Liver (tissue), 9 donors: ENCODE results near the gene SMIM24. TPM values are rescaled to one million over a fixed set of nuclear protein-coding genes. Genes with fewer than 3 reads are reported as not detected.

Source experiments
- DNase-seq: peaks from one replicate; pipeline ENCODE4 v3.0.0-alpha.2; 2017; ENCODE audit warnings: low spot score
- H3K27ac ChIP-seq, 2 donors: one replicate each; pipeline ENCODE4 v1.7.0; 2013; ENCODE audit warnings: inconsistent platforms in 2 of 2, low read length in 2 of 2, control low read depth in 1 of 2, low read depth in 1 of 2, mild to moderate bottlenecking in 1 of 2
- H3K27me3 ChIP-seq, 4 donors: one replicate each; pipeline versions ENCODE4 v1.6.1 to v1.7.0; 2013; ENCODE audit warnings: low read length in 3 of 4, inconsistent platforms in 1 of 4, mild to moderate bottlenecking in 1 of 4, moderate library complexity in 1 of 4; ENCODE audit not compliant: control insufficient read depth in 4 of 4, insufficient read depth in 4 of 4
- H3K36me3 ChIP-seq, 4 donors: one replicate each; pipeline versions ENCODE4 v1.6.1 to v1.7.0; 2013; ENCODE audit warnings: low read length in 3 of 4, mild to moderate bottlenecking in 3 of 4, low read depth in 1 of 4, moderate library complexity in 1 of 4; ENCODE audit not compliant: control insufficient read depth in 4 of 4, insufficient read depth in 3 of 4
- H3K4me1 ChIP-seq, 4 donors: one replicate each; pipeline versions ENCODE4 v1.6.1 to v1.7.0; 2013; ENCODE audit warnings: low read length in 3 of 4, mild to moderate bottlenecking in 3 of 4, moderate library complexity in 1 of 4; ENCODE audit not compliant: control insufficient read depth in 4 of 4, insufficient read depth in 4 of 4
- H3K4me3 ChIP-seq, 3 donors: one replicate each; pipeline versions ENCODE4 v1.6.1 to v1.7.0; 2013; ENCODE audit warnings: low read length in 3 of 3, control low read depth in 1 of 3, low read depth in 1 of 3, mild to moderate bottlenecking in 1 of 3
- H3K9ac ChIP-seq, 2 donors: one replicate each; pipeline ENCODE4 v1.7.0; 2013; ENCODE audit warnings: low read length in 2 of 2, mild to moderate bottlenecking in 2 of 2, moderate library complexity in 2 of 2, control low read depth in 1 of 2, low read depth in 1 of 2
- H3K9me3 ChIP-seq, 4 donors: one replicate each; pipeline versions ENCODE4 v1.6.1 to v1.7.0; 2013; ENCODE audit warnings: low read length in 3 of 4; ENCODE audit not compliant: control insufficient read depth in 4 of 4
- ATF3 ChIP-seq: IDR thresholded peaks from 2 replicates; pipeline ENCODE4 v1.6.1; 2016; ENCODE audit warnings: antibody characterized with exemption
- CTCF ChIP-seq: fragments of 150-350 bp; IDR thresholded peaks from 2 replicates; pipeline ENCODE4 v1.5.1; 2017; ENCODE audit warnings: improper control_type of control experiment, low read depth, low read length; ENCODE audit not compliant: missing input control
- EGR1 ChIP-seq, 2 donors: IDR thresholded peaks; 2 replicates each; pipeline ENCODE4 v1.6.1; 2016 to 2018; ENCODE audit warnings: antibody characterized with exemption in 2 of 2, low read depth in 2 of 2
- FOXA1 ChIP-seq: IDR thresholded peaks from 2 replicates; pipeline ENCODE4 v1.6.1; 2016; ENCODE audit warnings: antibody characterized with exemption
- FOXA2 ChIP-seq: IDR thresholded peaks from 2 replicates; pipeline ENCODE4 v1.6.1; 2016; ENCODE audit warnings: antibody characterized with exemption
- GABPA ChIP-seq, 2 donors: IDR thresholded peaks in 1 of 2; conservative IDR thresholded peaks in 1 of 2; 2 replicates each; pipeline ENCODE4 v1.6.1; 2016; ENCODE audit warnings: antibody characterized with exemption in 2 of 2, mild to moderate bottlenecking in 1 of 2, moderate library complexity in 1 of 2
- HNF4A ChIP-seq, 2 donors: conservative IDR thresholded peaks; 2 replicates each; pipeline ENCODE4 v1.6.1; 2016; ENCODE audit warnings: antibody characterized with exemption in 2 of 2, mild to moderate bottlenecking in 2 of 2
- HNF4G ChIP-seq: IDR thresholded peaks from 2 replicates; pipeline ENCODE4 v1.6.1; 2016; ENCODE audit warnings: antibody characterized with exemption
- JUND ChIP-seq, 2 donors: IDR thresholded peaks; 2 replicates each; pipeline ENCODE4 v1.6.1; 2016; ENCODE audit warnings: antibody characterized with exemption in 2 of 2
- MAX ChIP-seq: IDR thresholded peaks from 2 replicates; pipeline ENCODE4 v1.6.1; 2016; ENCODE audit warnings: antibody characterized with exemption
- NR2F2 ChIP-seq: IDR thresholded peaks from 2 replicates; pipeline ENCODE4 v1.6.1; 2016; ENCODE audit warnings: antibody characterized with exemption
- RAD21 ChIP-seq, 2 donors: IDR thresholded peaks; 2 replicates each; pipeline ENCODE4 v1.6.1; 2016; ENCODE audit warnings: antibody characterized with exemption in 2 of 2, mild to moderate bottlenecking in 2 of 2
- RXRA ChIP-seq, 2 donors: IDR thresholded peaks; 2 replicates each; pipeline ENCODE4 v1.6.1; 2017 to 2018; ENCODE audit warnings: antibody characterized with exemption in 2 of 2, mild to moderate bottlenecking in 1 of 2
- SP1 ChIP-seq: IDR thresholded peaks from 2 replicates; pipeline ENCODE4 v1.6.1; 2018; ENCODE audit warnings: antibody characterized with exemption, mild to moderate bottlenecking
- TAF1 ChIP-seq: conservative IDR thresholded peaks from 2 replicates; pipeline ENCODE4 v1.6.1; 2016; ENCODE audit warnings: antibody characterized with exemption, mild to moderate bottlenecking
- YY1 ChIP-seq: IDR thresholded peaks from 2 replicates; pipeline ENCODE4 v1.6.1; 2016; ENCODE audit warnings: antibody characterized with exemption, mild to moderate bottlenecking
- WGBS: extraction: QIAGEN DNeasy Blood & Tissue Kit; methylation state at CpG from one replicate; pipeline ENCODE4 v1.1.7; 2013; 5-methylcytosine and 5-hydroxymethylcytosine counted together
- polyA plus RNA-seq, 2 donors: library from polyadenylated mRNA; stranded (reverse) in 1 of 2; unstranded in 1 of 2; fragments of 200-250 nt in 1 of 2; fragments of >200 nt in 1 of 2; fragmentation: Nextera tagmentation in 1 of 2; extraction: Ambion mirVana in 1 of 2; gene quantifications; one replicate each; pipeline versions ENCODE4 v1.2.1 to v1.2.3, GENCODE V29; 2013 to 2015
- total RNA-seq, 2 donors: library from RNA; depleted of rRNA; stranded (reverse); fragments of >200 nt; gene quantifications; one replicate each; pipeline ENCODE4 v1.2.3, GENCODE V29; 2014
- TF ChIP-seq, protein P1 (sequence below): IDR thresholded peaks from 2 replicates; pipeline ENCODE4 v1.6.1; 2016; ENCODE audit warnings: antibody characterized with exemption, mild to moderate bottlenecking
- TF ChIP-seq, protein P2 (sequence below): IDR thresholded peaks from 2 replicates; pipeline ENCODE4 v1.6.1; 2016; ENCODE audit warnings: antibody characterized with exemption
- donor health status: healthy.
- donor health status: healthy.
- donor health status: healthy.
- donor health status: healthy.
- donor health status: healthy.

Gene SMIM24
- total and polyA plus RNA-seq, 4 donors, result 0.17 to 13.7 (median 2.8) TPM

DNA sequence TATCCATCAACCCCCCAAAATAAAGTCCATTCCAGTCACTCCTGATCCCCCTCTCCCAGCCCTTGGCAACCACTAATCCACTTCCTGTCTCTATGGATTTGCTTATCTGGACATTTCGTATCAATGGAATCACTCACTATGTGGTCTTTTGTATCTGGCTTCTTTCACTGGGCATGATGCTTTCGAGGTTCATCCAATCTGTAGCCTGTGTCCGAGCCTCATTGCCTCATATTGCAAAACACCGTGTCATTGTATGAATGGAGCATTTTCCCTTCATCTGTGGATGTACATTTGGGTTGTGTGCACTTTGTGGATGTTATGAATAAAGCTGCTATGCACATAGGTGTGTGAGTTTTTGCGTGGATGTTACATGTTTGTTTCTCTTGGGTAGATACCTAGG is 24.4 kb upstream of the SMIM24 start:
- H3K27me3 ChIP-seq, result no peaks in the 10 kb centered on the region
- H3K27ac ChIP-seq, result no peak overlapping the region
- H3K9ac ChIP-seq, result no peak overlapping the region
- H3K9me3 ChIP-seq, result no peaks in the 10 kb centered on the region
- no peak for DNase-seq
- H3K4me1 ChIP-seq, result peaks cover 3 to 45% (median 32%) of the 10 kb centered on the region in 4 donors
- no peaks in the 10 kb centered on the region for H3K36me3 ChIP-seq
- TF ChIP-seq GABPA (IDR thresholded peaks at IDR 0.05 in 1 of 2, conservative IDR thresholded peaks at IDR 0.05 in 1 of 2) (no peak), TAF1 (no peak), HNF4A (conservative IDR thresholded peaks at IDR 0.05) (no peak)
- WGBS, result 84% methylated on average over 5 of the region's 5 CpGs
- no peak overlapping the region for H3K4me3 ChIP-seq

DNA sequence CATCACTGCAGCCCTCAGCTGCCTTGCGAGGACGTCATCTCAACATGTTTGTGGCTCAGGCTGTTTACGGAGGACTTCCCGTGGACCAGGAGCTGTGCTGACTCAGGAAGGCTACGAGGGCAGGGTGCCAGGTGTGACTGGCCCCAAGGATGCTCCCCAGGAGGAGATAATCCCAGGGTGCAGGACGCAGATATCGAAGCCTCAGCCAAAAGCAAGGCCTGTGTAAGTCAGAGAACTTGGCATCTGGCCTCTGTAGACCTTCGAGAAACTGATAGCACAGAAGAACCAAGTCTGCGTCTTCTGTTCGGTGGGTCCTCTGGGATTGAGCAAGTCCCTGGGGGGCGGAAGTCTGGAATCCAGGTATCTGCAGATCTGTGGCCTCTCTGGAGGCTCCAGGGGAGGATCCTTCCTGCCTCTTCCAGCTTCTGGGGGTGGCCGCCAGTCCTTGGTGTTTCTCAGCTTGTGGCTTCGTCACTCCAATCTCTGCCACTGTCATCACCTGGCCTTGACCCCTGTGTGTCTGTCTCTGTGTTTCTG is 22.8 kb upstream of the SMIM24 start:
- no peak for TF ChIP-seq HNF4G
- 72% methylated on average over 13 of the region's 13 CpGs for WGBS
- DNase-seq, result peak; percentile 68
- Histone ChIP-seq H3K36me3 (no peaks in the 10 kb centered on the region), H3K27me3 (no peaks in the 10 kb centered on the region), H3K9me3 (no peaks in the 10 kb centered on the region), H3K4me1 (peaks cover 6 to 36% (median 26%) of the 10 kb centered on the region in 4 donors), H3K27ac (no peak overlapping the region), H3K4me3 (no peak overlapping the region), H3K9ac (no peak overlapping the region)

GRCh38 chr19:3501780-3502179 is 21.5 kb upstream of the SMIM24 start:
- Histone ChIP-seq H3K4me1 (peaks cover 5 to 26% (median 18%) of the 10 kb centered on the region in 4 donors), H3K27ac (no peak overlapping the region), H3K9ac (no peak overlapping the region), H3K9me3 (no peaks in the 10 kb centered on the region), H3K36me3 (peaks cover 0 to 1% (median 0%) of the 10 kb centered on the region in 4 donors), H3K27me3 (no peaks in the 10 kb centered on the region), H3K4me3 (no peak overlapping the region)
- no peak for TF ChIP-seq ATF3
- TF ChIP-seq MAX, result no peak
- TF ChIP-seq, protein P1, sequence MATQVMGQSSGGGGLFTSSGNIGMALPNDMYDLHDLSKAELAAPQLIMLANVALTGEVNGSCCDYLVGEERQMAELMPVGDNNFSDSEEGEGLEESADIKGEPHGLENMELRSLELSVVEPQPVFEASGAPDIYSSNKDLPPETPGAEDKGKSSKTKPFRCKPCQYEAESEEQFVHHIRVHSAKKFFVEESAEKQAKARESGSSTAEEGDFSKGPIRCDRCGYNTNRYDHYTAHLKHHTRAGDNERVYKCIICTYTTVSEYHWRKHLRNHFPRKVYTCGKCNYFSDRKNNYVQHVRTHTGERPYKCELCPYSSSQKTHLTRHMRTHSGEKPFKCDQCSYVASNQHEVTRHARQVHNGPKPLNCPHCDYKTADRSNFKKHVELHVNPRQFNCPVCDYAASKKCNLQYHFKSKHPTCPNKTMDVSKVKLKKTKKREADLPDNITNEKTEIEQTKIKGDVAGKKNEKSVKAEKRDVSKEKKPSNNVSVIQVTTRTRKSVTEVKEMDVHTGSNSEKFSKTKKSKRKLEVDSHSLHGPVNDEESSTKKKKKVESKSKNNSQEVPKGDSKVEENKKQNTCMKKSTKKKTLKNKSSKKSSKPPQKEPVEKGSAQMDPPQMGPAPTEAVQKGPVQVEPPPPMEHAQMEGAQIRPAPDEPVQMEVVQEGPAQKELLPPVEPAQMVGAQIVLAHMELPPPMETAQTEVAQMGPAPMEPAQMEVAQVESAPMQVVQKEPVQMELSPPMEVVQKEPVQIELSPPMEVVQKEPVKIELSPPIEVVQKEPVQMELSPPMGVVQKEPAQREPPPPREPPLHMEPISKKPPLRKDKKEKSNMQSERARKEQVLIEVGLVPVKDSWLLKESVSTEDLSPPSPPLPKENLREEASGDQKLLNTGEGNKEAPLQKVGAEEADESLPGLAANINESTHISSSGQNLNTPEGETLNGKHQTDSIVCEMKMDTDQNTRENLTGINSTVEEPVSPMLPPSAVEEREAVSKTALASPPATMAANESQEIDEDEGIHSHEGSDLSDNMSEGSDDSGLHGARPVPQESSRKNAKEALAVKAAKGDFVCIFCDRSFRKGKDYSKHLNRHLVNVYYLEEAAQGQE, result no peak
- no peak for TF ChIP-seq EGR1 (IDR thresholded peaks at IDR 0.05; ENCODE audit: low read depth in 2 of 2)
- no peak for TF ChIP-seq FOXA2
- TF ChIP-seq GABPA (IDR thresholded peaks at IDR 0.05 in 1 of 2, conservative IDR thresholded peaks at IDR 0.05 in 1 of 2), result no peak
- TF ChIP-seq SP1, result no peak
- no peak for TF ChIP-seq TAF1
- no peak for TF ChIP-seq RAD21 (IDR thresholded peaks at IDR 0.05)
- TF ChIP-seq HNF4A (conservative IDR thresholded peaks at IDR 0.05), result no peak
- no peak for TF ChIP-seq YY1
- TF ChIP-seq HNF4G, result no peak
- no peak for TF ChIP-seq JUND (IDR thresholded peaks at IDR 0.05)
- TF ChIP-seq NR2F2, result no peak
- TF ChIP-seq, protein P2, sequence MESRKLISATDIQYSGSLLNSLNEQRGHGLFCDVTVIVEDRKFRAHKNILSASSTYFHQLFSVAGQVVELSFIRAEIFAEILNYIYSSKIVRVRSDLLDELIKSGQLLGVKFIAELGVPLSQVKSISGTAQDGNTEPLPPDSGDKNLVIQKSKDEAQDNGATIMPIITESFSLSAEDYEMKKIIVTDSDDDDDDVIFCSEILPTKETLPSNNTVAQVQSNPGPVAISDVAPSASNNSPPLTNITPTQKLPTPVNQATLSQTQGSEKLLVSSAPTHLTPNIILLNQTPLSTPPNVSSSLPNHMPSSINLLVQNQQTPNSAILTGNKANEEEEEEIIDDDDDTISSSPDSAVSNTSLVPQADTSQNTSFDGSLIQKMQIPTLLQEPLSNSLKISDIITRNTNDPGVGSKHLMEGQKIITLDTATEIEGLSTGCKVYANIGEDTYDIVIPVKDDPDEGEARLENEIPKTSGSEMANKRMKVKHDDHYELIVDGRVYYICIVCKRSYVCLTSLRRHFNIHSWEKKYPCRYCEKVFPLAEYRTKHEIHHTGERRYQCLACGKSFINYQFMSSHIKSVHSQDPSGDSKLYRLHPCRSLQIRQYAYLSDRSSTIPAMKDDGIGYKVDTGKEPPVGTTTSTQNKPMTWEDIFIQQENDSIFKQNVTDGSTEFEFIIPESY, result no peak
- TF ChIP-seq FOXA1, result no peak
- no peak for TF ChIP-seq RXRA (IDR thresholded peaks at IDR 0.05)
- TF ChIP-seq CTCF, result no peak
- no peak for DNase-seq
- 94% methylated on average over 3 of the region's 3 CpGs for WGBS
